Measurements from ENCODE around the gene RIPOR3.
"Not testable (repeated sequence)": the region's sequence is repeated elsewhere in the genome, so short reads cannot be mapped to it uniquely, and the experiment has no call there.

The RIPOR3 gene

DNA sequence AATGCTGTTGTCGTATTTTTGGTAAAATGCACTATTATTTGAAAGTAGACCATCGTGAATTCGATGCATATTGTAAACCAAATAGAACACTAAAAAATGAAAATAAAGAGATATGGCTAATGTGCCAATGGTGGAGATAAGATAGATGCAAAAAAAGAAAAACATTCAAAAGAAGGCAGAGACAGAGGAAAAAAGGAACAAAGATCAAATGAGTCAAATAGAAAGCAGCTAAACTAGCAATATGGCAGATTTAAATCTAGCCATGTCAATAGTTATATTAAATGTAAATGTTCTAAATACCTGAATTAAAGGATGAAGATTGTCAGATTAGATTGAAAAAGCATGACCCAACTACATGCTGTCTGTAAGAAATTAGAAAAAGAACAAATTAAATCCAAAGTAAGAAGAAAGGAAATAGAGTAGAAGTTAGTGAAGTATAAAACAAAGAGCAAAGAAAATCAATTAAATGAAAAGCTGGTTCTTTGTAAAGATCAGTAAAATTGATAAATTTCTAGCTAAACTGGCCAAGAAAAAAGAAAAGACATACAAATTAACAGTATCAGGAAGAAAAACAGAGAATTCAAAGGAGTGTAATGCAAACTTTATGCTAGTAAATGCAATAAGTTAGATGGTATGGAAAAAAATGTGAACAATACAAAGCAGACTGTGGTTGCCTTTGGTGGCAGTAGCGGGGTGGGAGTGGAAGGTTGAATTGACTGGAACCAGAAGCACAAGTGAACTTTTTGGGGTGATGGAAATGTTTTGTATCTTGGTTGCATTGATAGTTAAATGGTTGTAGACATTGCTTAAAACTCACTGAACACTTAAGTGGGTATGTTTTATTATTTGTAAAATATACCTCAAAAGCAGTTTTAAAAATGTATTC is 136.4 kb downstream of the RIPOR3 start:
- DNase-seq (ENCODE audit: low spot score), result no peak

DNA sequence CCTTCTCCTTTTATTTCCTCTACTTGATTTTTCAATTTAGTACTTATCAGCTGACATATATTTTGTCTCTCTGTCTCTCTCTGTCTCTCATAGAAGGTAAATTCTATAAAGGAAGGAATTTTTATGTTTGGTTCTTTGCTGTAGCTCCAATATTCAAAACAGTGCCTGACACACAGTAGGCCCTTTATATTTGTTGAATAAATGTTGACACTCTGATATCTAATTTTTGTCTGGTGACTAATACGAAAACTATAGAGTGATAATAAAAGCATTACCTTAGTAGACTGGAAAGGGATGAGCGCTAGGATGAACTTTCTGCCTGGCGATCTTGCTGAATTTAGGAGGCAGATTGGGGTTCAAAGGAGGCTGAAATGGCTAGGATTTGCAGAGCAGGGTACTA is 138.4 kb downstream of the RIPOR3 start:
- no peak for DNase-seq (ENCODE audit: low spot score)

DNA sequence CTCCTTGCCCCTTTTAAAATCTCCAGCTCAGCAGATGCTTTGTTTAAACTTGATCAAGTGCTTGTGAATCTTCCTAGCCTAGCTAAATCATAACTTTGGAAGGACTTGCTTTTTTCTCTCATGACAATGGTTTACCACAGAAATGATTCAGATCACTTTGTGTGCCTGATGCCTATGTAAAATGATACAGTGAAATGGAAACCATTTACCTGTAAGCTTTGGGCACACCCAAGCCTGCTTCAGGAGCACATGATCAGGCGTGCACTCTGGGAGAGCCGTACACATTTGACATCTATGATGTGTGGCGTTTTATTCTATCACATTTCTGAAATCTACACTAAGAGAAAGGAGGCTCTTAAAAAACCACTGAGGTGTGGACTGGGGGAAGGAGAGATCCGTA is 140.1 kb downstream of the RIPOR3 start:
- DNase-seq (ENCODE audit: low spot score), result no peak

DNA sequence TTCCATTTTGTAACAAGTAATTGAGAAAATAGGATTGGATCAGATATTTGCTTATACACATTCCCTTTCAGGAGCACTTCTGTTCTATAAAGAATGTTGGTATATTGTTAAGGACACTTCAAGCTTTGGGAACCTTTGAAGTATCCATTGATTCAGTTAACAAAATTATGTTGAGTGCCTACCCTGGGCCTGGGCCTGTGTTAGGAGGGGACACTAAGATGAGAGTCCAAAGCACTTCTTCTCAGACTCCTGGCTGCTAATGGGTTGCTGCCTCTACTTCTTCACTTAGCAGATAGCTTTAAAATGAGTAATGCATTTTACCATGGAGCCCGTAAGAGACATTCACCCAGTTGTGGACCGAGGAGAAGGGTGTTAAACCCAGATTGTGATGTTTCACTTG is 140.8 kb downstream of the RIPOR3 start:
- DNase-seq (ENCODE audit: low spot score), result no peak

DNA sequence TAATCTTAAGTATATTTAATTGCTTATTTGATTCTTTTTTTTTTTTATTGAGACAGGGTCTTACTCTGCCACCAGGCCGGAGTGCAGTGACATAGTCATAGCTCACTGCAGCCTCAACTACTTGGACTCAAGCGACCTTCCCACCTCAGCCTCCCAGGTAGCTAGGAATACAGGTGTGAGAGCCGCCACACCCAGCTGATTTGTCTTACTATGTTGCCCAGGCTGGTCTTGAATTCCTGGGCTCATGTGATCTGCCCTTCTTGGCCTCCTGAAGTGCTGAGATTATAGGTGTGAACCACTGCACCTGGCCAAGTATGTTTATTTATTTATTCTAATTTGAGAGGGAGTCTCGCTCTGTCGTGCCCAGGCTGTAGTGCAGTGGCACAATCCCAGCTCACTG is 142.9 kb downstream of the RIPOR3 start:
- no peak for DNase-seq (ENCODE audit: low spot score)

DNA sequence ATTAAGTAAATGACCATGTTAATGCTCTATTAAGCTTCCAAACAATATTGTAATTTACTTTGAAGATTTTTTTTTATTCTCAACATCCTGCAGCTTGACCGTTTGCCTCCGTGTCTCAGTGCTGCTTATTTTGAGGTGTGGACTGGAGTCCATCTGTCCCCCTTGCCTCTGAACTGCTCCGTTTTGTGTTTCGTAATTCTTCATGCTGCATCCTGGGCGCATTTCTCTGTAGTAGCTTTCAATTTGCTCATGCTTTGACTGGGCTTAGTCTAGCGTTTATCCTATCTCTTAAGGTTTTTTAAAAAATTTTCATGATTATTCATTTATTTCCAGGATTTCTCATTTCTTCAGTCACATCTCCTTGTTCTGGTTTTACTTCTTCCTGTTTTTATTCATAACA is 143.4 kb downstream of the RIPOR3 start:
- no peak for DNase-seq (ENCODE audit: low spot score)

DNA sequence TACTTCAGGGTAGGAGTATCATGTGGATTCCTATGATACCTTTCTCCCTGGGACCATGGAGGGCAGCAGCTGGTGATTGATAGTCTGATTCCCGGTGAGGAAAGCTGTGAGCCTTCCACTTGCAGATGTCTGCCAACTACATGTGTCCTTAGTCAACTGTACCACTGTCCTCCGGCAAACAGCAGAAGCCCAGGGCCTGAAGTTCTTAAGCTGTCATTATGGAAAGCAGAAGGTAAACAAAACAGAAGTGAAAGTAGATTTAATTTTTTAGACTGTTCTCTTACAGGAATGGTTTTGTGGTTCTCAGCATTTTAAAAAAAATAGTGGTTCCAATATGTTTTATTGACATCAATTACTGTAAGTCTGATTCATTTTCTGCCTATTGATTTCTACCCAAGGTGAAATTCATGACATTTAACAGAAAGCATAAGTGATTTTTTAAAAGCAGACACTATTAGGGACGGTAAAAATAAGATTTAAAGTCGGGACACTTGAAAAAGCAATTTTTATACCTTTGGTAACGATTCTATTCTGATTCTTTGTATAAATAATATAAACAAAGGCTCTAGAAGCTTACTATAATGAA is 144.5 kb downstream of the RIPOR3 start:
- no peak for DNase-seq (ENCODE audit: low spot score)

DNA sequence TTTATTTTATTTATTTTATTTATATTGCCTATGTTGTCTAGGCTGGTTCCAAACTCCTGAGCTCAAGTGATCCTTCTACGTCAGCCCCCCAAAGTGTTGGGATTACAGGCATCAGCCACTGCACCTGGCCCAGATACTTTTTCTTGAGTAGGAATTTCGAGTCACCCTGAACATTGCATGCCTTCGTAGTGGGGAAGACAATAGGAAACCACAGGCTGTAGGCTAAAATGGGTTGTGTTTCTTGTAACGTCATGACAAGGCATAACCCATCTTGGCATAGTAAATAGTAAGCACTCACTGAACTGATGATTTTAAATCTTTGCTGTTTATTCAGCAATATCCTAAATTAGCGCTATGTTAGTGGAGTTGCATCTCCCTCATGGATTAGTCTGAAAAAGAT is 146.2 kb downstream of the RIPOR3 start:
- DNase-seq (ENCODE audit: low spot score), result no peak

DNA sequence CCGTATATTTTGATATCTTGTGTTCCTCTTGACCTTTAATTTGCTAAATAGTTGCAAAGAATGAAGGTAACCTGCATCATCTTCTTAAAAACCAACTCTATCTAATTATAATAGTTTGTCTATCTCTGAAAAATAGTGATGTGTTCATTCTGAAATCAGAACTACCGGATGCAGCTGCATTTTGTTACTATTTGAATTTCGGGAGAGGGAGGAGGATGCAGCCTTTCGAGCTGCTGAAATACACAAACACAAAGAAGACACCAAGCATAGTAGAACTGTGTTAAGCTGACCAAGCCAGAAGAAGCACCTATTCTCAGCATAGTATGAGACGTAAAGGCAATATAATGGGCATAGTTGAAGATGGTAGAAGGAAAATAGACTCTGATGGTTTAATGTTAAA is 148.0 kb downstream of the RIPOR3 start:
- DNase-seq (ENCODE audit: low spot score), result no peak

DNA sequence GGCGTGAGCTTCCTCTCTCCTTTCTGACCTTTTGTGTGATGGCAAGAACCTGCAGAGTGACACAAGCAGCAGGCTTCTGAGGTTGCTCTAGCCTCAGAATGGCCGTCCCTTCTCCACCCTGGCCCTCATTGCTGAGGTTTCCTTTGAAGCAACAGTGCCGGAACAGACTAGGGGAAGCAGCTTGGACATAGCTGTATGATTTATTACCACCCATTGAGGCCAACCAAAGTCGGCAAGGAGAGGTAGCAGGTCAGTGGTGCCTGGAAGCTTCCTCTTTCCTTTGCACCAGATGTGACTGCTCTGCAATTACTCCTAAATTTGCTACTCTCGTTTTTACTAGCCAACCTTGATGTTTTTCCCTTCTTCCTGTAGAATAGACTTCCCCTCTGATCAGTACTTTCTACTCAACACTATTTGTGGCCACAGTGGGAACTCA is 149.7 kb downstream of the RIPOR3 start:
- DNase-seq (ENCODE audit: low spot score), result no peak

DNA sequence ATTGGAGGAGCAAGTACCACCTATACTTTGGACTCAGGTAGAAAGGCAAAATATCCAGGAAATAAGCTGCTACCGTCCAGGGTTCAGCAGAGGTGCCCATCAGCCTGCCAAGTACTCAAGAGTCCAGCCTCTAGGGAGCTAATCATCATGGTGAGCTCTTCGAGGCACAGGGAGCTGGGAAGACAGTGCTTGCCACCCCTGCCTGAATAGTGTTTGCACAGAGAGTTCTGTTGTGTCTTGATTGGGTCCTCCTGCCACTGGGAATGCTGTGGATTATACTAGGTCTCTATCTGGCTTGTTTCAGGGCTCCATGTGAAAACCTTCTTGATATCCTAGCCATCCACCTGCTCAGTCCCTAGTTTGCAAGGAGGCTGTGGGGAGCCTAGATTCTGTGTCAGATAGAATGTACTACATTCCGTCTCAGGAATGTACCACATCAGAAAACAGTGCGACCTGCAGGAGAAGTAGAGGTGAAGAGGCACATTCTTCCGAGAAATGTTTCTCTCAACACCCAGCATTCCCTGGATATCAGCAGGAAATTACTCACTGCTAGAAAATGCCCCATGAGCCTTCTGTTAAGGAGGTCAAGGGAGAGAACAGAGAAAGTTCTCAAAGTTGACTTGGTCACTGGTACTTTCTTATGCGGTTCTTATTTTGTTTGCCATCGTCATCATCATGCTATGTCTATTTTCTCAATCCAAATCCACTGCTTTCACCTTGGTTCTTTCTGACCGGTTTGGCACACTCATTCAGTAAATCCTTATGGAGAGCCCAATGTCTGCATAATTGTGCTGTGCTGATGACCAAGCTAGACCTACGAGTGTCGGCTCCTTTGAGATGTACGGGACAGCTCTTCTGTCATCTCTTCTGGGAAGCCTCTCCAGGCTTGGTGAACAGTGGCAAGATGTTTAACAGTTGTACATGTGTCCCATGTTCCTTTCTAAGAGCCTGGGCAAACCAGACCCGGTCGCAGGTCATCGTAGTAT is 150.4 kb downstream of the RIPOR3 start:
- DNase-seq (ENCODE audit: low spot score), result no peak

DNA sequence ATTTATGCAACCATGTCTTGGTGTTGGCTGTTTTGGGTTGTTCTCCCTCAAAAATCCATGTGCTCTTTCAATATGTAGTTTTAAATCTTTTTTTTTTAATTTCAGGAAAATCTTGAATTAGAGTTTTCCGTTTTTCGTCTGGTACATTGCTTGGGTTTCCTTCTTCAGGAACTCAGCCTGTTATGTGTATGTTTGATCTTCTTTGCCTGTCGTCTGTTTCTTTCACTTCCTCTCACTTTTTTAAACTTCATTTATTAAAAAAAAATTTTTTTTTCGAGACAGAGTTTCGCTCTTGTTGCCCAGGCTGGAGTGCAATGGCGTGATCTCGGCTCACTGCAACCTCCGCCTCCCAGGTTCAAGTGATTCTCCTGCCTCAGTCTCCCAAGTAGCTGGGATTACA is 151.5 kb downstream of the RIPOR3 start:
- not testable (repeated sequence) for DNase-seq (ENCODE audit: low spot score)

DNA sequence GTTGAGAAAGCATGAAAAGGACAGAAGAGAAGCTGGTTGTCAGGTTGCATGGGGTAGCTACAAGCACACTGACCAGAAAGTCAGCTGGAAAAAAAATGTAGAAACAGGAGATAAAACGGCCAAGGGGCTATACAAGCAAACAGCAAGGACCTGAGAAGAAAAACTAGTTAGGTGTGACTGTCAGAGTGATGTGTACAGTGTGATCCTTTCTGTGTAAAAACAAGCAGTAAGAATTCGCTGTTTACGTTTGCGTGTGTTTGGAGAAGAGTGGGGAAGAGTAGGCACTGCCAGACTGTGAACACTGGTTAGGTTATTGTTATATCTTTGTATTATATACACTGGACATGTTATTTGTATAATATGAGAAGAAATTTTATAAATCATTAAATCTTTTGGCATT is 153.1 kb downstream of the RIPOR3 start:
- DNase-seq (ENCODE audit: low spot score), result no peak

DNA sequence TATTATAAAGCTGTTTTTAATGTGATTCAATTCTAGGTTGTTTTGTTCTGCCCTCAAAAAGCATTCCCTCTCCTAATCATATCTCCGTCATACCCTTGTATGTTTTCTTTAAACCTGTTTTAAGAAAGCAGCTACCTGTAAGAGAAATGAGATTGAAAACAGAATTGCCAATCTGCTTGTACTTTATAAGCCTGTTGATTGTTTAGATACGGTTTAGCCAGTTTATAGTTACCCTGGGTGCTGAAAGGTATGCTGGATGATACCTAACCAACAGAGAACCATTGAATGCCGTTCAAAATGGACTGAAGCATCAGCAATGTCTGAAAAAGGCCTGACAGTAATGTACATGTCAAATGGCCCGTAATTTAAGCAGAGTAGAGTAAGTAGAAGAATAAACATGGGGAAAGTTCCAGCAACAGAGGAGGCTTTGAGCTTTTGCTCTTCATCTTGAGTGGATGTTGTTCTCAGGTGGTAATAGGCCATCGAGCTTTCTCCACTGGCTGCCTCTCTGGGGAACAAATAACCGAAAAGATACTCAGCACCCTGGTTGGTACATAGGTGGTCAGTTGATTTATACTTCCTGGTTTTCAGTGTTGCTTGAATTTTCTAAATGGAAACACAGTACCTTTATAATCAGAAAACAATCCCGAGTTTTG is 153.7 kb downstream of the RIPOR3 start:
- no peak for DNase-seq (ENCODE audit: low spot score)

DNA sequence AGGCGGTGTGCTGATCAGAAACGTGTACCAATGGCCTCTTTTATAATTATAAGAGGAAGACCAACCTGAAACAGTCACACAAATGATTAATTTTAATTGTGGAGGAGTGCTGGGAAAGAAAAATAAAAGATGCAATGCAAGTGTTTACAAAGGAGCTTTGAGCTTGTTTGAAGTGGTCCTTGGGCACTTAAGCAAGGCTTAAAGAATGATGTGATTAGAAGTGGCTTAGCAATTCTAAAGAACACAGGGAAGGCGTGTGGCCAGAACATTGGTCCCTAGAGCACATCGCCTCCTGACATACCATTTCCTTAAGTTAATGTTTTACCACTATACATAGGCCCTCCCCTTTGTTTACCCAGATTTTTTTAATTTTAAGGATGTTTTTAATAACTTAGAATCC is 155.0 kb downstream of the RIPOR3 start:
- no peak for DNase-seq (ENCODE audit: low spot score)

Data from putamen (tissue), 1 donor.